GM18526 (cell line): Measurements from ENCODE around the gene MYLK.

Experiments used
- POLR2A ChIP-seq: IDR thresholded peaks from 3 replicates; pipeline ENCODE4 v1.6.1; 2011; ENCODE audit not compliant: insufficient read length; ENCODE audit errors: extremely low read depth

MYLK gene

DNA sequence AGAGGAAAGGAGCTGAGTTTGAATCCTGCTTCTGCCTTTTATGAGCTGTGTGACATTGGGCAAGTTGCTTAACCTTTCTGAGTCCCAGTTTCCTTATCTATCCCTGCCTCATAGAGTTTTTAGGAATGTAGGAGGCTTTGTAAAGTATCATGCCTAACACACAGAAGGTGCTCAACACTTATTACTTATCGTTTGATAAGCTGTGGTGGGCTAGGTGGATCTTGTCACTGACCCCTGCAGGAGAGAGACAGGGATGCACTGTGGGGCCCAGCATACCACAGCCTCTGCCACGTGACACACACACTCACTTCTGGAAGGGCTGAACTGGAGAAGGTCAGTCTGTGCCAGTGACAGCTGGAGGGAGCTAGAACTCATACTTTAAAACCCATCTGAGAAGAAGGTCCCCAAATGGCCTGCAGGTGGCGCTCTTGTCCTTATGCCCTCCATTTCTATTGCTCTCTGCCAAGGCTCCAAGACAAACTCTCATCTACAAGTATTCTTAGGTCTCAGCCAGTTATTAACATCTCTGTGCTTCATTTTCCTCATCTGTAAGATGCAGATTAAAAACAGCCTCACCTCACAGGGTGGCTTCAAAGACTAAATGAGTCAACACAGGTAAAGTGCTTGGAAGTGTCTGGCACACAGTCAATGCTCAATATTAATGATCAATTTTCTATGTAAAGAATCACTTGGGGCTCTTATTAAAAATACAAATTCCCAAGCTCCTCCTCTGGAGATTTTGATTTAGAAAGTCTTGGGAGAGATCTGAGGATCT, 241.8 kb downstream of the MYLK start:
- no peak for TF ChIP-seq POLR2A

DNA sequence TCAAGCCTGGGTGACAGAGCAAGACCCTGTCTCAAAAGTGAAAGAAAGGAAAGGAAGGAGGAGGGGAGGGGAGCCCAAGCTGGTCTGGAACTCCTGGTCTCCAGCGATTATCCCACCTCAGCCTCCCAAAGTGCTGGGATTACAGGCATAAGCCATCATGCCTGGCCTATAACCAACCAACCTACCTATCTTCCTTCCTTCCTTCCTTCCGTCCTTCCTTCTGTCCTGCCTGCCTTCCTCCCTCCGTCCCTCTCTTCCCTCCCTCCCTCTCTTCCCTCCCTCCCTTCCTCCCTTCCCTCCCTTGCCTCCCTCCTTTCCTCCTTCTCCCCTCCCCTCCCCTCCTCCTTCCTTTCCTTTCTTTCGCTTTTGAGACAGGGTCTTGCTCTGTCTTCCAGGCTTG, 242.6 kb downstream of the MYLK start:
- TF ChIP-seq POLR2A = no peak

GRCh38 chr3:123640740-123641462, 243.2 kb downstream of the MYLK start:
- no peak for TF ChIP-seq POLR2A

DNA sequence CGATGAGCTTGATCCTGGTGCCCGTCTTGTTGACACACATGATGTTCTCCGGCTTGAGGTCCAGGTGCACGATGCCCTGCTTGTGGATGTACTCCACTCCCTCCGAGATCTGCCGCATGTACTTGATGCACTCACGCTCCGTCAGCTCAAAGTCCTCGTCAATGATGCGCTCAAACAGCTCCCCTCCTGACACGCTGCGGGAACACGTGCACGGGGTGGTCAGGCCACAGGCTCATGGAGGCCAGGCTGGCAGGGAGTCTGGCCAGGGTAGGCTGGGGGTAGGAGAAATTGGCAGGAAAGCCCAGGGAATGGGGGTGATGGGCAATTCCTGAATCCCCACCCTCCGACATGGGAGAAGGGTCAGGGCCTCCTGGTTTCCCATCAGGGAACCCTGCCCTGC, 243.8 kb downstream of the MYLK start:
- no peak for TF ChIP-seq POLR2A

GRCh38 chr3:123638936-123639689, 245.0 kb downstream of the MYLK start:
- no peak for TF ChIP-seq POLR2A

DNA sequence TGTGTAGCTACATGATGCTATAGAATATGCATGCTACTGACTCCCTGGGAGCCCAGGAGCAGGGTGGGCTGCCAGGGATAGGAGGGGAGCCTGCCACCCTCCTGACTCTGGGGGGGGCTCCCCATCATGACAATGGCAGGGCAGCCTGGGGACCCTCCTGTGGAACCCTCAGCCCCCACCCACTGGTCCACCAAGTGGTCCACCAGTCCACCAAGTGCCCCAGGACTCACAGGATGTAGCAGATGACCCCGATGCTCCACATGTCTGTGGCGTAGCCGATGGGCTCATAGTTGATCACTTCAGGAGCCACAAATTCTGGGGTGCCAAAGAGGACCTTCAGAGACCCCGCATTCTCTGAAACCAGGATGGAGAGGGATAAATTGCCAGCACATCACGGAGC, 246.3 kb downstream of the MYLK start:
- TF ChIP-seq POLR2A = no peak

- TF ChIP-seq POLR2A = no peak
Measured at GRCh38 chr3:123637131-123637530, 247.0 kb downstream of the MYLK start.

DNA sequence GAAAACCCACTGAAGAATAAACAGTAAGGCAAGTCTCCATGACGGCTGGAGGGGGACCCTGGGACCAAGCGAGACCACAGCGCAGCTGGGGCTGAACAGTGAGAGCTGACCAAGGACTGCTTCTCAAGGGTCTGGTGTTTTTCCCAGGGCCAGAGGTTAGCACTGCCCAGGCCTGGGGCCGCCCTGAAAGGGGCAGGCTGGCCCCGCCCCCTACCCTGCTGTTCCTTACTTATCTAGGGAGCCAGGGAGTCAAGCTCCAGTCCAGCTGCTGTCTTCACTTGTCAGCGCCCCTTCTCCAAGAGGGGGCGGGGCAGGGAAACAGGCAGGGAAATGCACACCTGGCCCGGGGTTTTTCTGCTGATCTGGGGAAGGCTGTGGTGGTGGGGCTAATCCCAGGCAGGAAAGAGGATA, 247.7 kb downstream of the MYLK start:
- no peak for TF ChIP-seq POLR2A

- no peak for TF ChIP-seq POLR2A
Measured at GRCh38 chr3:123635717-123636116, 248.4 kb downstream of the MYLK start.

- TF ChIP-seq POLR2A = no peak
Measured at GRCh38 chr3:123635217-123635616, 248.9 kb downstream of the MYLK start.

GRCh38 chr3:123634149-123635051, 249.7 kb downstream of the MYLK start:
- TF ChIP-seq POLR2A = no peak

GRCh38 chr3:123633530-123633929, 250.6 kb downstream of the MYLK start:
- TF ChIP-seq POLR2A = no peak

DNA sequence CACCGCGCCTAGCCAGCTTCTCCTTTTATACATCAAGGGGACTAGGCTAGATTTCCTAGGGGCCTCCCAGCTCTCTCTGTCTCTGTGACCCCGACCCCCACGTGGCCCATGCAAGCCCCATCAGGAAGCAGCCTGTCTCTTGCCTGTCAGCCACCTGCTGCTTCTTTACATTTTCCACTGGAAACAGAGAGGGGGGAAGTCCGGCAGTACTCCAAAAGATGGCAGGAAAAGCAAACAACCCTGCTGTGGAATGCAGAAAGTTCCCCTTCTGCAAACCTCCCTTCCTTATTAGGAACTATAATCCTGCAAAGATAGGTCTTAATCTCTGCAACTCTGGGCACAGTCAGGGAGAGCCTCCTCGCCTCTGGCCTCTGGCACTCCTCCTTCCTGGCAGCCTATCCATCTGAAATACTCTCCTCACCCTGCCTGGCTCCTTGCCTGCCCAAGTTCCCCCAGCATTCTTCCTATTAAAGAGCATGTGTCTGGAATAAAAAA, 251.9 kb downstream of the MYLK start:
- no peak for TF ChIP-seq POLR2A

DNA sequence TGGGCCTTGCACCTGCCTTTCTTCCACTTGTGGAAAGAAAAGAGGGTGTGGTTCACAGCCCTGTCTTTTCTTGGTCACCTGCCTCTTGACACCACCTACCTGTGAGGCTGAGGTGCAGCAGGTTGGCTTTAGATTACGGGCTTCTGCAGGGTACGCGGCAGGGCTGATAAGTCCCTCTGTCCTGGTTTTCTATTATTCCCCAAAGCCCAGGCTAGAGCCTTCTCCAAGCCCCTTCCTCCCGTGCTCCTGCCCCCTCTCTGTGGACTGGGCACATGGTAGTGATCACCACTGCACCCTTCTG, 254.4 kb downstream of the MYLK start:
- TF ChIP-seq POLR2A = no peak
